PFSK-1 (cell line): ENCODE data around the gene IL18R1.

Experiments used
- FOXP2 ChIP-seq: optimal IDR thresholded peaks from 2 replicates; pipeline ENCODE3; 2011; ENCODE audit warnings: borderline replicate concordance, control low read depth, inconsistent platforms; ENCODE audit not compliant: insufficient read depth; ENCODE audit errors: extremely low read length, extremely low read depth
- POLR2AphosphoS5 ChIP-seq: IDR thresholded peaks from 2 replicates; pipeline ENCODE4 v1.6.1; 2012; ENCODE audit warnings: low read depth, mild to moderate bottlenecking, control low read depth, low read length, moderate library complexity
- REST ChIP-seq, 2 experiments: IDR thresholded peaks; 2 replicates each; pipeline versions ENCODE4 v1.6.1 to v1.8.0; 2011 to 2012; ENCODE audit warnings: low read depth in 2 of 2, low read length in 2 of 2, control low read depth in 1 of 2, inconsistent platforms in 1 of 2, mild to moderate bottlenecking in 1 of 2, moderate library complexity in 1 of 2; ENCODE audit not compliant: insufficient read depth in 1 of 2
- SIN3A ChIP-seq: IDR thresholded peaks from 2 replicates; pipeline ENCODE4 v1.6.1; 2012; ENCODE audit warnings: mild to moderate bottlenecking, low read length, moderate library complexity, borderline replicate concordance; ENCODE audit not compliant: insufficient read depth
- TAF1 ChIP-seq: IDR thresholded peaks from 2 replicates; pipeline ENCODE4 v1.6.1; 2012; ENCODE audit warnings: low read length, control low read depth, borderline replicate concordance; ENCODE audit not compliant: insufficient read depth

- TF ChIP-seq POLR2AphosphoS5 (no peak), SIN3A (no peak), TAF1 (no peak), REST (IDR thresholded peaks at IDR 0.05; ENCODE audit: insufficient read depth in 1 of 2, low read depth in 2 of 2, low read length in 2 of 2) (no peak), FOXP2 (no peak)
These were observed 70.0 kb downstream of the IL18R1 start for GRCh38 chr2:102425441-102426132.
